ENCODE results near the gene KLHL12.

GRCh38 chr1:202967684-202968281 is 40.7 kb upstream of the KLHL12 start:
- TF ChIP-seq, protein P1, sequence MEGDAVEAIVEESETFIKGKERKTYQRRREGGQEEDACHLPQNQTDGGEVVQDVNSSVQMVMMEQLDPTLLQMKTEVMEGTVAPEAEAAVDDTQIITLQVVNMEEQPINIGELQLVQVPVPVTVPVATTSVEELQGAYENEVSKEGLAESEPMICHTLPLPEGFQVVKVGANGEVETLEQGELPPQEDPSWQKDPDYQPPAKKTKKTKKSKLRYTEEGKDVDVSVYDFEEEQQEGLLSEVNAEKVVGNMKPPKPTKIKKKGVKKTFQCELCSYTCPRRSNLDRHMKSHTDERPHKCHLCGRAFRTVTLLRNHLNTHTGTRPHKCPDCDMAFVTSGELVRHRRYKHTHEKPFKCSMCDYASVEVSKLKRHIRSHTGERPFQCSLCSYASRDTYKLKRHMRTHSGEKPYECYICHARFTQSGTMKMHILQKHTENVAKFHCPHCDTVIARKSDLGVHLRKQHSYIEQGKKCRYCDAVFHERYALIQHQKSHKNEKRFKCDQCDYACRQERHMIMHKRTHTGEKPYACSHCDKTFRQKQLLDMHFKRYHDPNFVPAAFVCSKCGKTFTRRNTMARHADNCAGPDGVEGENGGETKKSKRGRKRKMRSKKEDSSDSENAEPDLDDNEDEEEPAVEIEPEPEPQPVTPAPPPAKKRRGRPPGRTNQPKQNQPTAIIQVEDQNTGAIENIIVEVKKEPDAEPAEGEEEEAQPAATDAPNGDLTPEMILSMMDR (IDR thresholded peaks at IDR 0.05; ENCODE audit: extremely low read depth in 1 of 2, insufficient read depth in 1 of 2, low read depth in 1 of 2, low read length in 2 of 2): no peak
- TF ChIP-seq EZH2 (IDR thresholded peaks at IDR 0.05; ENCODE audit: borderline replicate concordance, low read depth, low read length, severe bottlenecking) (no peak), POLR2A (IDR thresholded peaks at IDR 0.05; ENCODE audit: low read depth, low read length) (no peak), MYC (IDR thresholded peaks at IDR 0.05; ENCODE audit: low read depth, low read length) (no peak)

Data from endothelial cell of umbilical vein (primary cell).